Fibroblast of lung (primary cell): ENCODE results near the gene ENC1. TPM values are rescaled to one million over a fixed set of nuclear protein-coding genes. Genes with fewer than 3 reads are reported as not detected.
A peak's percentile ranks its signal among the peaks of the same experiment; 100 is the strongest.

ENCODE experiments used
- DNase-seq, 2 donors: peaks; one replicate each; pipeline versions ENCODE4 v3.0.0 to v3.0.0-alpha.2; 2010; ENCODE audit warnings: low read depth in 2 of 2
- H2AFZ ChIP-seq: 2 replicates; pipeline ENCODE4 v1.5.1; 2012; ENCODE audit warnings: low read length, control low read depth, inconsistent platforms
- H3K27ac ChIP-seq: 2 replicates; pipeline ENCODE4 v1.5.1; 2011; ENCODE audit warnings: low read length, control low read depth; ENCODE audit not compliant: insufficient read depth
- H3K27me3 ChIP-seq: 2 replicates; pipeline ENCODE4 v1.5.1; 2011; ENCODE audit warnings: mild to moderate bottlenecking, low read length; ENCODE audit not compliant: control insufficient read depth, insufficient read depth
- H3K36me3 ChIP-seq: 2 replicates; pipeline ENCODE4 v1.5.1; 2011; ENCODE audit warnings: low read length; ENCODE audit not compliant: control insufficient read depth, insufficient read depth
- H3K4me1 ChIP-seq: 2 replicates; pipeline ENCODE4 v1.5.1; 2011; ENCODE audit warnings: low read length; ENCODE audit not compliant: control insufficient read depth, insufficient read depth; ENCODE audit errors: extremely low read depth
- H3K4me2 ChIP-seq: 2 replicates; pipeline ENCODE4 v1.5.1; 2011; ENCODE audit warnings: low read length, control low read depth; ENCODE audit not compliant: insufficient read depth; ENCODE audit errors: extremely low read depth
- H3K4me3 ChIP-seq, 4 experiments: fragments of 200-600 bp in 1 of 4; sonication (generic) in 1 of 4; replicated peaks in 1 of 4; 2 replicates each; pipeline ENCODE4 v1.5.1; 2011 to 2016; ENCODE audit warnings: low read length in 4 of 4, low read depth in 3 of 4, mild to moderate bottlenecking in 3 of 4, control low read depth in 2 of 4, inconsistent platforms in 1 of 4, mixed read lengths in 1 of 4; ENCODE audit not compliant: insufficient read depth in 1 of 4; ENCODE audit errors: control extremely low read depth in 1 of 4
- H3K79me2 ChIP-seq: 2 replicates; pipeline ENCODE4 v1.5.1; 2012; ENCODE audit warnings: mild to moderate bottlenecking, low read length, inconsistent platforms; ENCODE audit not compliant: control insufficient read depth, insufficient read depth
- H3K9ac ChIP-seq: 2 replicates; pipeline ENCODE4 v1.5.1; 2011; ENCODE audit warnings: mild to moderate bottlenecking, low read length, control low read depth; ENCODE audit not compliant: insufficient read depth
- H3K9me3 ChIP-seq: 2 replicates; pipeline ENCODE4 v1.5.1; 2012; ENCODE audit warnings: low read depth, low read length; ENCODE audit not compliant: control insufficient read depth, insufficient read depth
- H4K20me1 ChIP-seq: 2 replicates; pipeline ENCODE4 v1.5.1; 2011; ENCODE audit warnings: low read length; ENCODE audit not compliant: control insufficient read depth, insufficient read depth; ENCODE audit errors: extremely low read depth
- CTCF ChIP-seq, 2 donors: IDR thresholded peaks in 1 of 2; conservative IDR thresholded peaks in 1 of 2; 1 replicate in 1 of 2; 2 replicates in 1 of 2; pipeline ENCODE4 v1.5.1; 2011 to 2012; ENCODE audit warnings: low read length in 2 of 2, control low read depth in 1 of 2, inconsistent platforms in 1 of 2, low read depth in 1 of 2, mild to moderate bottlenecking in 1 of 2
- EZH2 ChIP-seq: IDR thresholded peaks from 2 replicates; pipeline ENCODE4 v1.5.1; 2012; ENCODE audit warnings: low read length, control low read depth, mild to moderate bottlenecking; ENCODE audit errors: missing control alignments
- polyA plus RNA-seq, 2 donors: library from polyadenylated mRNA; depleted of rRNA in 1 of 2; stranded (reverse) in 1 of 2; unstranded in 1 of 2; fragments of >200 nt; gene quantifications; 2 replicates each; pipeline ENCODE4 v1.2.1, GENCODE V29; 2011 to 2012; ENCODE audit warnings: missing spikeins in 1 of 2
- total RNA-seq: library from RNA; depleted of rRNA; stranded (reverse); fragments of >200 nt; gene quantifications from 2 replicates; pipeline ENCODE4 v1.2.1, GENCODE V29; 2014

Gene ENC1
- total and polyA plus RNA-seq, 2 donors (not counting 1 experiment from before 2014, with no cell fraction given) = 3.5 to 15.4 TPM

GRCh38 chr5:74595143-74595925, 45.2 kb downstream of the ENC1 start:
- Histone ChIP-seq H3K36me3 (no peaks in the 10 kb centered on the region), H3K9ac (no peak overlapping the region), H3K4me1 (peaks cover 3% of the 10 kb centered on the region), H3K4me3 (no peak overlapping the region), H3K27me3 (no peaks in the 10 kb centered on the region), H4K20me1 (no peaks in the 10 kb centered on the region), H2AFZ (no peak overlapping the region), H3K79me2 (no peaks in the 10 kb centered on the region), H3K27ac (peak overlapping the region; percentile 6), H3K9me3 (no peaks in the 10 kb centered on the region), H3K4me2 (no peak overlapping the region)
- DNase-seq = peak; percentile 52 to 97
- no peak for TF ChIP-seq EZH2
- no peak for TF ChIP-seq CTCF (conservative IDR thresholded peaks at IDR 0.05 in 1 of 2, IDR thresholded peaks at IDR 0.05 in 1 of 2; ENCODE audit: low read depth in 1 of 2, low read length in 2 of 2)

GRCh38 chr5:74594137-74595040, 46.1 kb downstream of the ENC1 start:
- peak overlapping the region; percentile 6 for H3K27ac ChIP-seq
- H3K4me2 ChIP-seq = no peak overlapping the region
- peak in 1 of 2 donors; percentile 65 for DNase-seq
- no peaks in the 10 kb centered on the region for H3K36me3 ChIP-seq
- H3K27me3 ChIP-seq = no peaks in the 10 kb centered on the region
- no peak overlapping the region for H3K4me3 ChIP-seq
- no peak overlapping the region for H3K9ac ChIP-seq
- no peaks in the 10 kb centered on the region for H3K9me3 ChIP-seq
- H2AFZ ChIP-seq = no peak overlapping the region
- peaks cover 3% of the 10 kb centered on the region for H3K4me1 ChIP-seq
- no peaks in the 10 kb centered on the region for H3K79me2 ChIP-seq
- H4K20me1 ChIP-seq = no peaks in the 10 kb centered on the region
- TF ChIP-seq EZH2 (no peak), CTCF (conservative IDR thresholded peaks at IDR 0.05 in 1 of 2, IDR thresholded peaks at IDR 0.05 in 1 of 2; ENCODE audit: low read depth in 1 of 2, low read length in 2 of 2) (no peak)
